IPS DF 4.7 (cell line): ENCODE data around the gene RPH3AL.

Experiments used
- DNase-seq: peaks from one replicate; pipeline ENCODE4 v3.0.0-alpha.2; 2013; ENCODE audit warnings: low spot score; ENCODE audit errors: extremely low read depth

Gene RPH3AL

GRCh38 chr17:336110-337021 lies 16.2 kb downstream of the RPH3AL start:
- no peak for DNase-seq

GRCh38 chr17:335691-336090 lies 16.9 kb downstream of the RPH3AL start:
- DNase-seq: no peak

- DNase-seq: no peak
Measured at GRCh38 chr17:334974-335481, 17.6 kb downstream of the RPH3AL start.

GRCh38 chr17:333626-334396 lies 18.8 kb downstream of the RPH3AL start:
- DNase-seq: no peak

- no peak for DNase-seq
Measured at GRCh38 chr17:332558-333322, 19.9 kb downstream of the RPH3AL start.

GRCh38 chr17:332023-332422 lies 20.6 kb downstream of the RPH3AL start:
- DNase-seq: no peak

- no peak for DNase-seq
Measured at GRCh38 chr17:330993-331701, 21.5 kb downstream of the RPH3AL start.

- DNase-seq: no peak
Measured at GRCh38 chr17:329784-330420, 22.7 kb downstream of the RPH3AL start.

GRCh38 chr17:327971-328370 lies 24.6 kb downstream of the RPH3AL start:
- DNase-seq: no peak

- DNase-seq: no peak
Measured at GRCh38 chr17:327296-327695, 25.3 kb downstream of the RPH3AL start.

- no peak for DNase-seq
Measured at GRCh38 chr17:326010-326621, 26.5 kb downstream of the RPH3AL start.

- DNase-seq: no peak
Measured at GRCh38 chr17:325270-326009, 27.2 kb downstream of the RPH3AL start.

- no peak for DNase-seq
Measured at GRCh38 chr17:323721-324571, 28.7 kb downstream of the RPH3AL start.

- no peak for DNase-seq
Measured at GRCh38 chr17:323181-323580, 29.4 kb downstream of the RPH3AL start.

- DNase-seq: no peak
Measured at GRCh38 chr17:322006-322780, 30.4 kb downstream of the RPH3AL start.

- DNase-seq: no peak
Measured at GRCh38 chr17:321386-321941, 31.1 kb downstream of the RPH3AL start.

- DNase-seq: no peak
Measured at GRCh38 chr17:320809-321385, 31.7 kb downstream of the RPH3AL start.
